IPS-20b (cell line): ENCODE measurements around the gene ITPRIP.

Experiments
- H3K27ac ChIP-seq: one replicate; pipeline ENCODE4 v1.5.1; 2013; ENCODE audit warnings: low read length
- H3K27me3 ChIP-seq: 2 replicates; pipeline ENCODE4 v1.6.1; 2013; ENCODE audit warnings: mild to moderate bottlenecking, low read length, inconsistent platforms; ENCODE audit not compliant: insufficient read depth
- H3K36me3 ChIP-seq: 2 replicates; pipeline ENCODE4 v1.6.1; 2013; ENCODE audit warnings: low read depth, mild to moderate bottlenecking, inconsistent platforms, low read length, moderate library complexity; ENCODE audit not compliant: insufficient read depth
- H3K4me1 ChIP-seq: 2 replicates; pipeline ENCODE4 v1.6.1; 2013; ENCODE audit warnings: mild to moderate bottlenecking, control low read depth, inconsistent platforms, low read length, moderate library complexity; ENCODE audit not compliant: insufficient read depth
- H3K4me3 ChIP-seq: 2 replicates; pipeline ENCODE4 v1.5.1; 2013; ENCODE audit warnings: mild to moderate bottlenecking, low read length, inconsistent platforms
- H3K9ac ChIP-seq: 2 replicates; pipeline ENCODE4 v1.6.1; 2013; ENCODE audit warnings: low read depth, mild to moderate bottlenecking, inconsistent platforms, low read length, moderate library complexity
- H3K9me3 ChIP-seq: 2 replicates; pipeline ENCODE4 v1.6.1; 2013; ENCODE audit warnings: mild to moderate bottlenecking, low read depth, low read length, inconsistent platforms; ENCODE audit not compliant: insufficient read depth

The ITPRIP gene

DNA sequence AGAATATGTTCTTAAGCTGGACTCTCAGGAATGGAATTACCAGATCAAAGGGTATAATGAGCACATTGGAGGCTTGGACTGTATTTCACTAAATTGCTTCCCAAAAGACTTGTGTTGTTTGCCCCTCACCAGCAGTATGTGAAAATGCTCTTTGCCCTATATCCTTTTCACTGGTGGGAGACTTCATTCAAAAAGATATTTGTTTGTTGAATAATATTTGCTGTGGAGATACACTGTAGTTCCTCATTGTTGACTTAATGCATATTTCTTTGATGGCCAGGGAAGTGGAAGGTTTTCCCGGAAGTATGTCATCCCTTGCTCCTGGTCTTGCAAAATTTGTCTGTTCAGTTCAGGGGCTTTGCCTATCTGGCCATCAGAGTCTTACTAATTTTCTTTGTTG is 49.9 kb downstream of the ITPRIP start:
- no peak overlapping the region for H3K9ac ChIP-seq
- no peaks in the 10 kb centered on the region for H3K9me3 ChIP-seq
- H3K27ac ChIP-seq = no peak overlapping the region
- H3K36me3 ChIP-seq = no peaks in the 10 kb centered on the region
- H3K4me1 ChIP-seq = peaks cover 2% of the 10 kb centered on the region; the same call in 1 of the 2 replicates
- peaks cover 8% of the 10 kb centered on the region; the same call in 1 of the 2 replicates for H3K27me3 ChIP-seq
- H3K4me3 ChIP-seq = no peak overlapping the region

DNA sequence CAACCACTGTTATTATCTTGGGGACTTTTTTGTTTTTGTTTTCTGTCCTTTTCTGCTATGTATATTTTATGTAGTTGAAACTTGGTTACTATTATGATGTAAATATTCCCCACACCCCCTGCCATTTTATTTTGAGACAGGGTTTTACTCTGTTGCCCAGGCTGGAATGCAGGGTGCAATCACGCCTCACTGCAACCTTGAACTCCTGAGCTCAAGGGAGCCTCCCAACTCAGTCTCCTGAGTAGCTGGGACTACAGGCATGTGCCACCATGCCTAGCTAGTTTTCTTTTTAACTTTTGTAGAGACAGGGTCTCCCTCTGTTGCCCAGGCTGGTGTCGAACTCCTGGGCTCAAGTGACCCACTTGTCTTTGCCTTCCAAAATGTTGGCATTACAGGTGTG is 51.3 kb downstream of the ITPRIP start:
- no peak overlapping the region for H3K9ac ChIP-seq
- no peak overlapping the region for H3K27ac ChIP-seq
- H3K4me1 ChIP-seq = peaks cover 2% of the 10 kb centered on the region; the same call in 1 of the 2 replicates
- no peaks in the 10 kb centered on the region for H3K36me3 ChIP-seq
- no peak overlapping the region for H3K4me3 ChIP-seq
- H3K27me3 ChIP-seq = peaks cover 8% of the 10 kb centered on the region; the same call in 1 of the 2 replicates
- H3K9me3 ChIP-seq = no peaks in the 10 kb centered on the region

DNA sequence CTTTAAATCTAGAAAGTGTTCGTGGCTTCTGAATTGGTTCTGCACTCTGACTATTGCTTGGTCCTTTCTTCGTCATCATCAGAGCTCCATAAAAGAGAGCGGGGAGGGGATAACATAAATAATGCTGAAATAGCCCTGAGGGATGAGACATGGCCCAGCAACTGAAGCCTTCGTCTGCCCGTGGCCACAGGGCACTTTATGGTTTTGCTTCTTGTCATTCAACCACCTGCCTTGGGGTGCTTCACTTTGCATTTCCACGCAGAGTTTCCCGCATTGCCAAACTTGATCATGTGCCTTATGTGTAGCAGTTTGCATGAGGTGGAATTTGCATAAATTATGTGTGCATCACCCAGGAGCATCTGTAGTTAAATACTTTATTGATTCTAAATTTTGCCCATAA is 53.4 kb downstream of the ITPRIP start:
- no peak overlapping the region for H3K4me3 ChIP-seq
- no peaks in the 10 kb centered on the region for H3K9me3 ChIP-seq
- H3K9ac ChIP-seq = no peak overlapping the region
- H3K27ac ChIP-seq = no peak overlapping the region
- no peaks in the 10 kb centered on the region for H3K36me3 ChIP-seq
- H3K27me3 ChIP-seq = no peaks in the 10 kb centered on the region
- no peaks in the 10 kb centered on the region for H3K4me1 ChIP-seq

DNA sequence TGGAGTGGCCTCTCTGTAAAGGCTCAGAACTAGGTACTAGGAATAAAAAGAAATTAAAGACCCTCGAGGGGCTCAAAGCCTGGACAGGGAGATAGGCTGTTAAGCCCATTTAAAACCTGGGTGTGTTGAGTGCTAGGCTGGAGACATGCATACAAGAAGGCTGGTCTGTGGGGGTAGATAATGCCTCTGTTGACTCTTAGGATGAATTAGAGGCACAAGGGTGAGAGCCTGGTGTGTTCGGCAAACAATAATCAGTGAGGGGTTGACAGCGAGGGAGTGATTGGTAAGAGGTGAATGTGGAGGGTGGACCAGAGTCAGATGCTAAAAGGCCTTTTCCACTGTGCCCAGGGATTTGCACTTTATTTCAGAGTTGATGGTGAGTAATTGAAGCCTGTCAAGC is 56.6 kb downstream of the ITPRIP start:
- no peak overlapping the region for H3K27ac ChIP-seq
- H3K27me3 ChIP-seq = no peaks in the 10 kb centered on the region
- H3K4me3 ChIP-seq = no peak overlapping the region
- H3K9ac ChIP-seq = no peak overlapping the region
- H3K4me1 ChIP-seq = no peaks in the 10 kb centered on the region
- H3K36me3 ChIP-seq = no peaks in the 10 kb centered on the region
- no peaks in the 10 kb centered on the region for H3K9me3 ChIP-seq

DNA sequence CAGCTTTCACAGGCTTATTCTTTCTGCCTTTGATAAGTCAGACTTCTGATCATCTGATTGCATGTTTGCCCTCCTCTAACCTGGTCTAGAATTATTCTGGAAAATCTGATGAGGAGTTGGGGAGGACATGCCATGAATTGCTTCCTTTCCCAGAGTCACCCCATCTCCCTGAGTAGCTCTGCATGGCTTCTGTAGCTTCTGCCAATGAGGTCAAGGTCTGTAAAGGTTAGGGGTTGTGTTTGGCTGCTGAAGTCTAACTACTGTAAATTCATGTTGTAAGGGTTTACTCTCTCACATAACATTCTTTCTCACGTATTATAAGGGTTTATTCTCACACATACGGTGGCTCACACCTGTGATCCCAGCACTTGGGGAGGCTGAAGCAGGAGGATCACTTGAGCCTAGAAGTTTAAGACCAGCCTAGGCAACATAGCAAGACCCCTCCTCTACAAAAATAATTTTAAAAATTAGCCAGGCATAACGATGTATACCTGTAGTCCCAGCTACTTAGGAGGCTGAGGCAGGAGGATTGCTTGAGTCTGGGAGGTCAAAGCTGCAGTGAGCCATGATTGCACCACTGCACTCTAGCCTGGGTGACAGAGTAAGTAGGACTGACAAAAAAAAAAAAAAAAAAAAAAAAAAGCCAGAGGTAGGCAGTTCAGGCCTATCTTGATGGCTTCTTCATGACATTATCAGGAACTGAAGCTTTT is 58.6 kb downstream of the ITPRIP start:
- no peaks in the 10 kb centered on the region for H3K36me3 ChIP-seq
- H3K4me1 ChIP-seq = no peaks in the 10 kb centered on the region

DNA sequence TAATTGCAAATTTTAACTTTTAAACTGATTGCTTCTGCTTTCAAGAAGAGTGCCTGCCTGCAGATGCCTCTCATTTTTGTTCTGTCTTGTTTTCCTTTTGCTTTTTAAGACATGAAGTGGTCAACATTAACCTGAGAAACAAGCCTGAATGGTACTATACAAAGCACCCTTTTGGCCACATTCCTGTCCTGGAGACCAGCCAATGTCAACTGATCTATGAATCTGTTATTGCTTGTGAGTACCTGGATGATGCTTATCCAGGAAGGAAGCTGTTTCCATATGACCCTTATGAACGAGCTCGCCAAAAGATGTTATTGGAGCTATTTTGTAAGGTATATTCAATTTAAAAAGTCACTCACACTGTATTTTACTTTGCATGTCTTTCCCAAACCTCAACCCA is 60.5 kb downstream of the ITPRIP start:
- H3K4me1 ChIP-seq = no peaks in the 10 kb centered on the region
- H3K9ac ChIP-seq = no peak overlapping the region
- peaks cover 19% of the 10 kb centered on the region for H3K27me3 ChIP-seq
- no peaks in the 10 kb centered on the region for H3K9me3 ChIP-seq
- no peak overlapping the region for H3K4me3 ChIP-seq
- no peak overlapping the region for H3K27ac ChIP-seq
- H3K36me3 ChIP-seq = no peaks in the 10 kb centered on the region

More for the DNA sequence above, 58.6 kb downstream of the ITPRIP start:
- Histone ChIP-seq H3K9me3 (no peaks in the 10 kb centered on the region), H3K27ac (no peak overlapping the region), H3K4me3 (no peak overlapping the region), H3K27me3 (peaks cover 11% of the 10 kb centered on the region), H3K9ac (no peak overlapping the region)

DNA sequence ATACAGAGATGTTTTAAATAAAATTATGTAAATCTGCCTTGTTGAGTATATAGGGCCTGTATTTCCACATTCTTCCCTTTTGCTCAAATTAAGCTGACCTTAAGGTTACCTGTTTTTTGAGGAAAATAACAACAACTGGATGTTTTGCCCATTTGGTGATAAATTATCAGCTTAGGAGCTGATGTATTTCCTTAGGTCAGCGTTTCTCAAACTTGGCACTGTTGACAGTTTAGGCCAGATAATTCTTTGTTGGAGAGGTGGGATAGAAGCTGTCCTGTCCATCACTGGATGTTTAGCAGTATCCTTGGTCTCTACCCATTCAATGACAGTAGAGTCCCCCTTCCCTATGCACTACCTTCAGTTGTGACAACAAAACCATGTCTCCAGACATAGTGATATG is 62.1 kb downstream of the ITPRIP start:
- Histone ChIP-seq H3K9ac (no peak overlapping the region), H3K27me3 (peaks cover 19% of the 10 kb centered on the region), H3K4me1 (no peaks in the 10 kb centered on the region), H3K9me3 (no peaks in the 10 kb centered on the region), H3K27ac (no peak overlapping the region), H3K4me3 (no peak overlapping the region), H3K36me3 (no peaks in the 10 kb centered on the region)

DNA sequence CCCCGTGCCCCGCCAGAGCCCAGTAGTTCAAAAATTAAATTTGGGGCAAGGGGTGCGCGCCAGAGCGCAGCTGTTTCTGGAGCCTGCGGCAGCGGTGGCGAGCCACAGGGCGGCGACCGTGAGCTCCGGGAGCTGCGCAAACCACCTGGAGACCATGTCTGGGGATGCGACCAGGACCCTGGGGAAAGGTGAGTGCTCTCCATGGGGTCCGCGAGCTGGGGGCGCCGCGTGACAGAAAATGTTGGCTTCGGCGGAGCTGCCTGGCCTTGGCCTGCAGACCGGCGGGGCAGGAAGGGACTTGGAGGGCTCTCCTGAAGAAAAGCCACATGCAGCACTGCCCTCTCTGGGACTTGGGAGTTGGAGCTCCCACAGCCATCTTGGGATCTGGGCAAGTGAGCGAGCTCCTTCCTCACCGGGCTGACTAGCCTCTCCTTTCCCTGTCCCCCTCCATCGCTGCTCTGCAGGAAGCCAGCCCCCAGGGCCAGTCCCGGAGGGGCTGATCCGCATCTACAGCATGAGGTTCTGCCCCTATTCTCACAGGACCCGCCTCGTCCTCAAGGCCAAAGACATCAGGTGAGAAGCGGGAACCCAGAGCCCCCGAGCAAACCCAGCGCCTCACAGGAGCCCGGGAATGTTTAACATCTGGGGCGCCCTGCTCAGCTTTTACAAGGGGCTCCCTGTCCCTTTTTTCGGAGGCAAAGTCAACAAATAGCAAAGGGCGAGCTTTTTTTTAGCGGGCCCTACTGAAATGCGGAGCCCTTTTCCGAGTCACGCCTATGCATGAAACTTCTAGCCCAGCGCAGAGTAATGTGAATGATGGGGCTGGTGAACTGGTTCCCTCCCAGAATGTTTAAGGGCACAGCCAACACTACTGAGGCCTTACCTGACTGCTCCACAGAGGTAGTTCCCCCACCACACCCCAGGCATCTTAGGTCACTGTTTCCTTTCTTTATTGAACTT is 63.2 kb downstream of the ITPRIP start:
- Histone ChIP-seq H3K4me3 (peak overlapping the region; percentile 60; the same call in 1 of the 2 replicates), H3K36me3 (no peaks in the 10 kb centered on the region), H3K9me3 (no peaks in the 10 kb centered on the region), H3K9ac (peak overlapping the region; percentile 23; the same call in 1 of the 2 replicates), H3K27me3 (peaks cover 19% of the 10 kb centered on the region), H3K27ac (no peak overlapping the region), H3K4me1 (no peaks in the 10 kb centered on the region)

DNA sequence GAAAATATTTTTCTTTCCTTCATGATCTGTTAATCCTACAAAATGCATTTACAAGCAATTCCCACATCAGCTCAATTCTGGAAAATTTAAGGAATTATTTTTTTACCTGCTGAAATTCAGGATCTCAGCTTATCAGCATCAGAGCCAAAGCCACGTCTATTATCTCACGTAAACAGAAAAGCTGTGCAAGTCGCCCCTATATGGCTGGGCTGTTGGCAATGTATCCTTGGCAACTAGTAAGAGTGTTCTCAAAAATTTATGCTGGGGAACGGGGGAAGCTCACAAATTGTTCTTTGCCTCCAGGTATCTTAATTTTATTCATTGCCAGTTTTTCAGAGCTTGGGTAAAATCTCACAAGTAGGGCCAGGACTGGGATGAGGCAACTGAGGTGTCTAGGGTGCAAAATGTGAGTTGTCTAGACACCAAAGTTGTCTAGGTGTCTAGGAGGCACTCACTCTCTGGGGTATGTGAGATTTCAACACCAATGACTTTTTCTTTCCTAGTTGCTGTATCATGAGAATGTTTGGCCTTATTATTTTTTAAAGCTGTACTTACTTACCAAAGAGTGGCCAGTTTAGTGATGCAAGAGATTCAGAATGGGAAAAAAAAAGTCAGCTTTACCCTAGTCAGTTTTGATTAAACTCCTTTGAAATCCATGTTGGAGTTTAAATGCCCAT is 64.2 kb downstream of the ITPRIP start:
- Histone ChIP-seq H3K27ac (no peak overlapping the region), H3K4me1 (no peaks in the 10 kb centered on the region), H3K9ac (no peak overlapping the region), H3K9me3 (no peaks in the 10 kb centered on the region), H3K4me3 (no peak overlapping the region; the same call in 1 of the 2 replicates), H3K27me3 (peaks cover 19% of the 10 kb centered on the region), H3K36me3 (no peaks in the 10 kb centered on the region)

DNA sequence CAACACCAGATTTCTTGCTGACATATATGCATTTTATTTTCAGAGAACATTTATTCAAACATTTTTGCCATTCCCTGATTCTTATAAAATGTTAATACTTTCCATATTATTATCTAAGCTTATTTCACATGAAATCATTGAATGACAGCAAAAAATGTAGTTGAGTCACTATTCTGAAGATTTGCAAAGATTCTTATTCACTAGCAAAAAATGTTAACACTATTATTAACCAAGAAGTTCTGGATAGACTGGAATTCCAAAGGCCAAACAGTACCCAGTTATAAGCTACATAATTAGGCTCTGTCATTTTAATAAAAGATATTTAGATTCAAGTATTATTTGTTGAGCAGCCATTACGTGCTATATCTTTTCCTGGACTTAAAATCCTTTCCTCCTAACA is 65.0 kb downstream of the ITPRIP start:
- Histone ChIP-seq H3K27me3 (peaks cover 19% of the 10 kb centered on the region), H3K27ac (no peak overlapping the region), H3K9ac (no peak overlapping the region), H3K36me3 (peaks cover 3% of the 10 kb centered on the region), H3K4me1 (no peaks in the 10 kb centered on the region), H3K4me3 (no peak overlapping the region), H3K9me3 (no peaks in the 10 kb centered on the region)
